ENCODE results near the gene ZNF561. TPM values are rescaled to one million over a fixed set of nuclear protein-coding genes. Genes with fewer than 3 reads are reported as not detected.
"Not testable (repeated sequence)": the region's sequence is repeated elsewhere in the genome, so short reads cannot be mapped to it uniquely, and the experiment has no call there.

Gene ZNF561
- total RNA-seq, 1 donor from 2014 or later = 22.8 TPM

DNA sequence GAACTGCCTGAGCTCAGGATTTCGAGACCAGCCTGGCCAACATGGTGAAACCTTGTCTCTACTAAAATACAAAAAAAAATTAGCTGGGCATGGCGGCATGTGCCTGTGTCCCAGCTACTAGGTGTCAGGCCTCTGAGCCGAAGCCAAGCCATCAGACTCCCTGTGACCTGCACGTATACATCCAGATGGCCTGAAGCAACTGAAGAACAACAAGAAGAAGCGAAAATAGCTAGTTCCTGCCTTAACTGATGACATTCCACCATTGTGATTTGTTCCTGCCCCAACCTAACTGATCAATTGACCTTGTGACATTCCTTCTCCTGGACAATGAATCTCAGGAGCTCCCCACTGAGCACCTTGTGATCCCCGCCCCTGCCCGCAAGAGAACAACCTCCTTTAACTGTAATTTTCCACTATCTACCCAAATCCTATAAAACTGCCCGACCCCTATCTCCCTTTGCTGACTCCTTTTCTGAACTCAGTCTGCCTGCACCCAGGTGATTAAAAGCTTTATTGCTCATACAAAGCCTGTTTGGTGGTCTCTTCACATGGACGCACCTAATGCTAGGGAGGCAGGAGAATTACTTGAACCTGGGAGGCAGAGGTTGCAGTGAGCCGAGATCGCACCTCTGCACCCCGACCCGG is 38.8 kb downstream of the ZNF561 start:
- not testable (repeated sequence) for DNase-seq (ENCODE audit: low read depth, low spot score)

DNA sequence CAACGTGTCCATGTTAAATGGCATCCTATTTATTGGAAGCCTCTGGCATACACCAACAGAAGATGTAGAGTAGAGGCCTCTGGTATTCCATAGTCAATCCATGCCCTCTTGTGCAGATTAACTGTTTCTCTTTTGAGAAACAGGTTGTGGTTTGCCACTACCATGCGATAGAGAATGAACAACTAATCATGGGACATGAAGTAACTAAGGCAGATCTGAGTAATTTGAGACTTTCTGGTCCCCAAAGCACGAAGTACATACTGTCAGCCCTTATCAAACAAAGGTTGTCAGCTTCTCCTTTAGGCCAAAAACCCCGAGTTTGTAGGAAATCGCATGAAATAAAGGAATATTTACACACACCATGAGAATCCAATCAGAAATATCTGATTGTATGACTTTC is 40.3 kb downstream of the ZNF561 start:
- no peak for DNase-seq (ENCODE audit: low read depth, low spot score)

DNA sequence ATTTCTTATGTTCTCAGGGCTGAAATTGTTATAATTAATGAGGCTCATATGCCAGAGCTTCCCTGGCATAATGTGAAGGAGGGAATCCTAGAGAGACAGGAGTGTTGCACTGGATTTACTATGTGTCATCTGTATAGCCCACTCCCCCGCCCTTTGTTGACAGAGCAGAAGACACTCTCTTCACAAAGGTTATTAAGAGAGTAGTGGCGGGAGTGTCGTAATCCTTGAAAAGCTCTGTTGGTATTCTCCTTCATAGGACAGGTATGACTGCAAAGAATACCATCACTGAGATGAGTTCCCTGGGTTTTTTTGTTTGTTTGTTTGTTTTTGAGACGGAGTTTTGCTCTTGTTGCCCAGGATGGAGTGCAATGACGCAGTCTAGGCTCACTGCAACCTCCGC is 50.8 kb downstream of the ZNF561 start:
- no peak for DNase-seq (ENCODE audit: low read depth, low spot score)

DNA sequence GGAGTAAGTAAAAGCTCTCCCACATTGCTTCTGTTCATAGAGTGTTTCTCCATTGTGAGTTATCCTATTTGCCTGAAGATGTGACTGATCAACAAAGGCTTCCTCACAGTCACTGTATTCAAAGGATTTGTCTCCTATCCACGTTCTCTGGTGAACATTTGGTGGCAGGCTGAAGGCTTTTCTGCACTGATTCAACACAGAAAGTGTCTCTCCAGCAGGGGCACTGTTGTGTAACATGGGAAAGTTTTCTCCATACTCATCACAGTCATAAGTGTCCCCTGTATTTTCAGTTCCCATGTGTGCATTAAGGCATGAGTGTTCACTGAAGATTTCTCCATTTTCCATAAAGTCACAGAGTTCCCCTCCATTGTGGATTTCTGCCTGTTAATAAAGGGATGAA is 54.3 kb downstream of the ZNF561 start:
- DNase-seq (ENCODE audit: low read depth, low spot score) = no peak

DNA sequence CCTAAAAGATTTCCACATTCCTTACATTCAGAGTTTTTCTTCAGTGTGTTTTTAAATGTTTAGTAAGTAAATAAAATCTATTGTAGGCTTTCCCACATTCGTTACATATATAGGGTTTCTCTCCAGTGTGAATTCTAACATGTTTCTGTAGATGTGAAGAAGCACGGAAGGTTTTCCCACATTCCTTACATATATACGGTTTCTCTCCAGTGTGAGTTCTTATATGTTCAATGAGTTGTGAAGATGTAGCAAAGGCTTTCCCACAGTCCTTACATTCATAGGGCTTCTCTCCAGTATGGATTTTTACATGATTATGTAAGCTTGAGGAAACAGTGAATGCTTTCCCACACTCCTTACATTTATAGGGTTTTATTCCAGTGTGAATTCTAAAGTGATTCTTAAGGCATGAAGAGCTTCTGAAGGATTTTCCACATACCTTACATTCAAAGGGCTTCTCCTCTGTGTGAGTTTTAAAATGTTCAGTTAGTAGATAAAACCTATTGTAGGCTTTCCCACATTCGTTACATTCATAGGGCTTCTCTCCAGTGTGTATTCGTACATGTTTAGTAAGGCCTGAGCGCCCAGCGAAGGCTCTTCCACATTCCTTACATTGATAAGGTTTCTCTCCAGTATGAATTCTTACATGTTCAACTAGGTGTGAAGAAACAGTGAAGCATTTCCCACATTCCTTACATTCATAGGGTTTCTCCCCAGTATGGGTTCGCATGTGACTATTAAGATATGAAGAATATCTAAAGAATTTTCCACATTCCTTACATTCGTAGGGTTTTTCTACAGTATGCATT is 54.9 kb downstream of the ZNF561 start:
- no peak for DNase-seq (ENCODE audit: low read depth, low spot score)

Other genes starting within 250 kb of the ZNF561 start
- gene ZNF266, start 185.7 kb downstream of the ZNF561 start, total RNA-seq = 10.5 and 11.3 TPM in 2 replicates
- gene ZNF560, start 122.6 kb downstream of the ZNF561 start, total RNA-seq = 2.1 TPM in 1 of 2 replicates, not detected in the other
- 20.2 and 24.4 TPM in 2 replicates for gene ZNF426, start 82.6 kb downstream of the ZNF561 start, total RNA-seq
- 35.5 and 47.3 TPM in 2 replicates for gene ZNF121, start 36.7 kb downstream of the ZNF561 start, total RNA-seq
- gene ZNF562, start 53.9 kb upstream of the ZNF561 start, total RNA-seq = 19.3 and 40.5 TPM in 2 replicates
- 5.4 and 6.7 TPM in 2 replicates for gene ZNF846, start 147.5 kb upstream of the ZNF561 start, total RNA-seq
- gene FBXL12, start 197.8 kb upstream of the ZNF561 start, total RNA-seq = 9.8 and 10.4 TPM in 2 replicates
- 121 and 181 TPM in 2 replicates for gene UBL5, start 206.7 kb upstream of the ZNF561 start, total RNA-seq
- gene PIN1, start 214.1 kb upstream of the ZNF561 start, total RNA-seq = 122 and 123 TPM in 2 replicates